MCF 10A (cell line): Measurements from ENCODE around the gene RELB. TPM values are rescaled to one million over a fixed set of nuclear protein-coding genes. Genes with fewer than 3 reads are reported as not detected.

ENCODE experiments used
- BruUV-seq: library from RNA; stranded (reverse); fragments of 400-500 nt; replicated peaks from 2 replicates; lab custom pipeline; 2021; lab: Mats Ljungman, UMichigan
- CTCF ChIA-PET: fragments of 300-600 bp; sonication (Branson Sonifier 250); formaldehyde crosslinking; extraction: SDS; loops from one replicate; lab custom pipeline; 2021; ENCODE audit warnings: antibody characterized with exemption, inconsistent platforms; lab: Yijun Ruan, JAX
- POLR2A ChIA-PET: fragments of 300-600, 350-650 bp; sonication (Branson Sonifier 250); formaldehyde crosslinking; extraction: SDS; loops from one replicate; lab custom pipeline; 2020; ENCODE audit warnings: antibody characterized with exemption, inconsistent platforms; lab: Yijun Ruan, JAX
- DNase-seq: peaks from one replicate; pipeline ENCODE4 v3.0.0-alpha.2; 2018; ENCODE audit not compliant: unreplicated experiment
- H3K27ac Mint-ChIP-seq: one replicate; pipeline ENCODE4 v1.8.0; 2022; ENCODE audit warnings: mild to moderate bottlenecking, low read depth, mixed read lengths; ENCODE audit not compliant: unreplicated experiment
- H3K27me3 Mint-ChIP-seq: one replicate; pipeline ENCODE4 v1.8.0; 2022; ENCODE audit warnings: mixed read lengths; ENCODE audit not compliant: insufficient read depth, unreplicated experiment
- H3K36me3 Mint-ChIP-seq: one replicate; pipeline ENCODE4 v1.8.0; 2022; ENCODE audit warnings: mild to moderate bottlenecking, moderate library complexity, mixed read lengths; ENCODE audit not compliant: insufficient read depth, unreplicated experiment
- H3K4me1 Mint-ChIP-seq: one replicate; pipeline ENCODE4 v1.8.0; 2022; ENCODE audit warnings: mixed read lengths; ENCODE audit not compliant: insufficient read depth, unreplicated experiment
- H3K4me3 Mint-ChIP-seq: one replicate; pipeline ENCODE4 v1.8.0; 2022; ENCODE audit warnings: mild to moderate bottlenecking, moderate library complexity, mixed read lengths; ENCODE audit not compliant: unreplicated experiment
- H3K9me3 Mint-ChIP-seq: one replicate; pipeline ENCODE4 v1.8.0; 2022; ENCODE audit warnings: mixed read lengths; ENCODE audit not compliant: unreplicated experiment
- CTCF ChIP-seq: fragments of 200-600 bp; IDR thresholded peaks from one replicate; pipeline ENCODE4 v1.8.0; 2022; ENCODE audit warnings: antibody characterized with exemption, mild to moderate bottlenecking; ENCODE audit not compliant: unreplicated experiment
- intact Hi-C: fragments of 100-400 bp; cut with micrococcal nuclease; formaldehyde crosslinking; loops from 2 replicates; pipeline ENCODE4 v1.14.1; 2022
- total RNA-seq: library from RNA; stranded (reverse); gene quantifications from 2 replicates; pipeline ENCODE4 v1.2.3, GENCODE V29; 2022

The RELB gene
- total RNA-seq, 1 experiment from 2014 or later = 39.8 TPM

GRCh38 chr19:45041125-45041524 lies 39.9 kb downstream of the RELB start:
- peaks cover 80% of the 10 kb centered on the region for H3K36me3 Mint-ChIP-seq
- POLR2A ChIA-PET = interaction anchor here (1.1 kb wide), 1 partner anchor 27 kb away, joined by 3 read pairs; no protein-coding TSS in a partner anchor

GRCh38 chr19:45045671-45046353 lies 44.5 kb downstream of the RELB start:
- intact Hi-C loops = no loop called here
- CTCF ChIA-PET = interaction anchor here (0.6 to 4.4 kb wide), 2 partner anchors 14 to 1518 kb away, joined by 4 to 24 read pairs; no protein-coding TSS in a partner anchor
- POLR2A ChIA-PET = interaction anchor here (1.1 kb wide), 1 partner anchor 46 kb away, joined by 7 read pairs; no protein-coding TSS in a partner anchor
- DNase-seq = no peak
- H3K4me3 Mint-ChIP-seq = no peak overlapping the region
- no peaks in the 10 kb centered on the region for H3K9me3 Mint-ChIP-seq
- H3K27me3 Mint-ChIP-seq = no peaks in the 10 kb centered on the region
- no peak overlapping the region for H3K27ac Mint-ChIP-seq
- peaks cover 26% of the 10 kb centered on the region for H3K4me1 Mint-ChIP-seq
- H3K36me3 Mint-ChIP-seq = peaks cover 81% of the 10 kb centered on the region
- TF ChIP-seq CTCF = no peak
- no TSS peak for BruUV-seq

More at GRCh38 chr19:45041125-45041524, 39.9 kb downstream of the RELB start:
- intact Hi-C loops = no loop called here
- no TSS peak for BruUV-seq
- Mint-ChIP-seq H3K9me3 (no peaks in the 10 kb centered on the region), H3K27me3 (no peaks in the 10 kb centered on the region), H3K27ac (no peak overlapping the region), H3K4me3 (peak overlapping the region; percentile 38), H3K4me1 (peaks cover 22% of the 10 kb centered on the region)
- TF ChIP-seq CTCF = no peak
- no peak for DNase-seq
- CTCF ChIA-PET = interaction anchor here (0.5 to 1.1 kb wide), 5 partner anchors 13 to 794 kb away, joined by 3 to 4 read pairs (median 3); partner anchors contain the start of gene ZNF296

GRCh38 chr19:45046355-45046754 lies 45.1 kb downstream of the RELB start:
- ChIA-PET POLR2A (interaction anchor here (0.7 kb wide), 1 partner anchor 336 kb away, joined by 3 read pairs; no protein-coding TSS in a partner anchor), CTCF (interaction anchor here (4.4 kb wide), 1 partner anchor 14 kb away, joined by 24 read pairs; no protein-coding TSS in a partner anchor)
- Mint-ChIP-seq H3K36me3 (peaks cover 81% of the 10 kb centered on the region), H3K4me3 (no peak overlapping the region), H3K27me3 (no peaks in the 10 kb centered on the region), H3K4me1 (peaks cover 24% of the 10 kb centered on the region), H3K9me3 (no peaks in the 10 kb centered on the region), H3K27ac (no peak overlapping the region)
- TF ChIP-seq CTCF = no peak
- DNase-seq = no peak
- BruUV-seq = no TSS peak
- intact Hi-C loops = no loop called here

GRCh38 chr19:45047188-45047797 lies 46.0 kb downstream of the RELB start:
- no peaks in the 10 kb centered on the region for H3K27me3 Mint-ChIP-seq
- ChIA-PET CTCF (interaction anchor here (1.1 kb wide), 1 partner anchor 12 kb away, joined by 6 read pairs; no protein-coding TSS in a partner anchor), POLR2A (interaction anchor here (0.7 kb wide), 2 partner anchors 62 to 337 kb away, joined by 3 to 4 read pairs; no protein-coding TSS in a partner anchor)
- TF ChIP-seq CTCF = no peak
- peaks cover 20% of the 10 kb centered on the region for H3K4me1 Mint-ChIP-seq
- no peaks in the 10 kb centered on the region for H3K9me3 Mint-ChIP-seq
- no peak overlapping the region for H3K4me3 Mint-ChIP-seq
- no peak overlapping the region for H3K27ac Mint-ChIP-seq
- BruUV-seq = no TSS peak
- DNase-seq = no peak
- peaks cover 80% of the 10 kb centered on the region for H3K36me3 Mint-ChIP-seq
- intact Hi-C loops = no loop called here
